Activated CD4-positive, alpha-beta T cell treated with anti-CD3 and anti-CD28 coated beads for 36 hours (primary cell): Measurements from ENCODE around the gene LYG1. TPM values are rescaled to one million over a fixed set of nuclear protein-coding genes. Genes with fewer than 3 reads are reported as not detected.

ENCODE experiments used
- total RNA-seq, 2 experiments: library from RNA; stranded (reverse); gene quantifications; one replicate each; pipeline ENCODE4 v1.2.3, GENCODE V29; 2021

LYG1 gene
- total RNA-seq, 2 experiments from 2014 or later, result 0.66 to 0.86 TPM

Other genes starting within 250 kb of the LYG1 start
- gene C2orf15, start 159.5 kb downstream of the LYG1 start, total RNA-seq, result 1 to 10 TPM in 1 of 2 experiments, under 1 TPM in 1; 0.87 to 1.1 TPM
- 1 to 10 TPM; 6.4 to 9.4 TPM for gene TSGA10, start 146.3 kb downstream of the LYG1 start, total RNA-seq
- 1 to 10 TPM; 4.6 to 4.7 TPM for gene LIPT1, start 146.2 kb downstream of the LYG1 start, total RNA-seq
- 10 to 100 TPM; 66.3 to 70.9 TPM for gene MITD1, start 120.1 kb downstream of the LYG1 start, total RNA-seq
- gene MRPL30, start 120.0 kb downstream of the LYG1 start, total RNA-seq, result 10 to 100 TPM; 30.8 to 31.2 TPM
- gene LYG2, start 45.5 kb downstream of the LYG1 start, total RNA-seq, result not detected
- gene TXNDC9, start 35.1 kb upstream of the LYG1 start, total RNA-seq, result 10 to 100 TPM; 19.4 to 27.9 TPM
- 10 to 100 TPM; 79.0 to 95.4 TPM for gene EIF5B, start 36.2 kb upstream of the LYG1 start, total RNA-seq
- 10 to 100 TPM; 30.0 to 38.2 TPM for gene REV1, start 188.8 kb upstream of the LYG1 start, total RNA-seq